Neural progenitor cell (in vitro differentiated cells): ENCODE measurements around the gene STK39.

Source experiments
- CTCF ChIP-seq: fragments of 200-600 bp; sonication (generic); IDR thresholded peaks from 2 replicates; pipeline ENCODE4 v1.5.1; 2017; ENCODE audit warnings: antibody characterized with exemption, mild to moderate bottlenecking
- EZH2 ChIP-seq: fragments of 200-600 bp; sonication (generic); IDR thresholded peaks from 2 replicates; pipeline ENCODE4 v1.6.1; 2017; ENCODE audit warnings: antibody characterized with exemption, mild to moderate bottlenecking, moderate library complexity
- EZH2phosphoT487 ChIP-seq: fragments of 200-600 bp; sonication (generic); IDR thresholded peaks from 2 replicates; pipeline ENCODE4 v1.6.1; 2017; ENCODE audit warnings: antibody characterized with exemption

GRCh38 chr2:168025487-168026202, 221.8 kb downstream of the STK39 start:
- TF ChIP-seq CTCF (no peak), EZH2 (no peak), EZH2phosphoT487 (no peak)
